ENCODE data around the gene BLCAP.

BLCAP gene

GRCh38 chr20:37516811-37517750 lies 10.6 kb downstream of the BLCAP start:
- no peak for DNase-seq (ENCODE audit: low read depth in 2 of 3, low spot score in 1 of 3)

DNA sequence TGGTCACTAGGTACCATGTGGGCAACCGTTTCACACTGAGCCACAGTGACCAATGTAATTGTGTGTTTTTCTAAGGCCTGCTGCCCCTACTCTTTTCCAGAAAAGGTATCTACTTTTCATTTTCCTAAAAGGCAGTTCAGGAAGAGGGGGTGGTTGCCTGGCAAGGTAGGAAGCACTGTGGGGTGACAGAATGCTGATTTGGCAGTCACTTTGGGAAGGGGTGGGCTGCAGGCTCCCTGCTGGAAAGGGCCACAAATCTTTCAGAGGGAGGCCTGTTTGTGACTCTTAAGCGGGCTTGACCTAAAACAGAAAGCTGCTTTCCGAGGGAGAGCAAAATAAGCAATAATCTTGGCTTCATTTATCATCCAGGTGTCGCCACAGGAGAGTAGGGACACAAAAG lies 11.8 kb downstream of the BLCAP start:
- DNase-seq (ENCODE audit: low read depth in 2 of 3, low spot score in 1 of 3) = no peak

DNA sequence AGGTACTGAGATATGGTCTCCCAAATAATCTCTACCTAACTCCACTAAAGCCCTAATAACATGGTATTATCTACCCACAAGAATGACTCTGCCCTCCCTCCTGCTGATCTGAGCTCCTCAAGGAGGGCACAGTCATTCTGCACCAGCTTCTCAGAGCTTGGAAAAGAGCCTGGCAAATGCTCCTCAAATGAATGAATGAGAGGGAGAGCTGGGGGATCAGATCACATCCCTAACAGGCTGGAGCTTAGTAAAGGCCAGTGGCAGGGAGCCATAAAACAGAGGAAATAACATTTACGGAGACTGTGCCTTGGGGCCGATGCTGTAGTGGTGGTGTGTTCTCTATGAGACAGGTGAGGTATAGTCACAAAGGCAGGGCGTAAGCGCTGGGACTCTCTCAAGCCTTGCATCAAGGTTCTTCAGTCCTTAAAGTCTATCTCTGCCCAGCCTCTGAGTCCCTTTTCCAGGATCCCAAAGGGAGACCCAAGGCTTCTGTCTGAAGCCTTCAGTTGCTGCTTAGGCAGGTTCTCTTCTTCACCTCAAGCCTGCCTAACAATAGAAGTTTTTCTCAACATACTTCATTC lies 13.8 kb downstream of the BLCAP start:
- DNase-seq (ENCODE audit: low read depth in 2 of 3, low spot score in 1 of 3) = no peak

GRCh38 chr20:37511610-37512275 lies 15.9 kb downstream of the BLCAP start:
- no peak for DNase-seq (ENCODE audit: low read depth in 2 of 3, low spot score in 1 of 3)

GRCh38 chr20:37510226-37510625 lies 17.4 kb downstream of the BLCAP start:
- DNase-seq (ENCODE audit: low read depth in 2 of 3, low spot score in 1 of 3) = no peak

DNA sequence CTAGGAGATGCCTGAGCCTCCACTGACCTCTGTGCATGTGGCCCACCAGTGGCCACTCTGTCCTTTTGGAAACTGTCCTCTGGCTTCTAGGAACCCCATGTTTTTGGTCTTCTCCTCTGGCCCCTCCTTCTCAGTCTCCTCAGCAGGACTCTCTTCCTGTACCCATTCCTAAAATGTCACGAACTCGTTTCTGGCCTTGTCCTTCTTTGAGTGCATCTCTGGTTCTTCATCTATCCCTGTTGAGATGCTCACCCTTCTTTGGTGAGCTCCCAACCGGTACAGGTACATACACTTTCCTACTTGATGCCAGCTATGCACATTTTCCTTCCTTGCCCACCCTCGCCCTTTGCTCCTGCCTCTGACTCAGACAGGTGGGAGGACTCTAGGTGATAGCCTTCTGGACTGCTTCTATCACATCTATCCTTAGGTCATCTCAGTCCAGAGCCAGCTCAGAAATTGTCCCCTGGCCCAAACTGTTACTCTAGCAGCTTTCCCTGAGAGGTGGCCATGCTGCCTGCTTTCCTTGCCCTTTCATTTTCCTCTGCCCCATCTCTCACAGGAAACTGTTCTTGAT lies 21.4 kb downstream of the BLCAP start:
- no peak for DNase-seq (ENCODE audit: low read depth in 2 of 3, low spot score in 1 of 3)

DNA sequence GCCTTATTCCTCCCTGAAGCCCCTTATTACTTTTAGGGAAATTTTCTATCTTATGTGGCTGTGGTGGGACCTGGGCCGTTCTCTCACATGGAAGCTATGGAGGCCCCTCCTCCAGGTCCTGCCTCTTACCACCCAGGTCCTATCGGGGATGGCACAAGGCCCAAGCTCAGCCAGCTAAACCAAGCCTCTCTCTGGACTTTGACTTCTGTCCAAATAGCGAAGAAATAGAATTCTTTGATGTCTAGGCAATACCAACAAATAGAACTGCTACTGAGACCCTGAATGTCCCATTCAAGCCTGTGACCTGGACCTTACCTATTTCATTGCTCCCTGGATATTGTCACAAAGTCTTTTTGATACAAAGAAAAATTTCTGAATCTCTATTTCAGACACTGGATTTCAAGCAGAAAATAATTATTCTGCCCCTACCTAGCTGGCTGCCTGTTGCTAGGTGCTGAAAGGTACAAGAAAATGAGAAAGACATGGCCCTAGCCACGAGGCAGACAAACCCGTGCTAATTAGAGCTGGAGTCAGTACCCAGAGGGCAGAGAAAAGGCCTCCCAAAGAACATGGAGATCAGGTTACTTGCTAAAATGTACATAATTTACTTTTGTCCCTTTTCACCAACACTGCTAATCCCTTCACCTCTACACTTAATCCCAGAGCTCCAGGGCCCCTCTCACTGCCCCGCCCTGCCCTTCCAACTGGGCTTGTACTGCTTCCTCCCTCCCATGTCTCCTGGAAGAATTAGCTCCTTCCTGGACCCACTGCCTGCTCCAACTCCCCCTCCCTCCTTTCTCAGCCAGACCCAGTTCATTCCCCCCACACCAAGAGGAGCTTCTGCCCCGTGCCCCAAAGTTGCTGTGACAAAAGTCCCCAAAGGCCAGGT lies 22.2 kb downstream of the BLCAP start:
- DNase-seq (ENCODE audit: low read depth in 2 of 3, low spot score in 1 of 3) = no peak

GRCh38 chr20:37504404-37505096 lies 23.1 kb downstream of the BLCAP start:
- DNase-seq (ENCODE audit: low read depth in 2 of 3, low spot score in 1 of 3) = no peak

GRCh38 chr20:37503256-37503927 lies 24.3 kb downstream of the BLCAP start:
- no peak for DNase-seq (ENCODE audit: low read depth in 2 of 3, low spot score in 1 of 3)

- DNase-seq (ENCODE audit: low read depth in 2 of 3, low spot score in 1 of 3) = no peak
Observed at GRCh38 chr20:37502654-37503053, 25.0 kb downstream of the BLCAP start.

- no peak for DNase-seq (ENCODE audit: low read depth in 2 of 3, low spot score in 1 of 3)
Observed at GRCh38 chr20:37501940-37502339, 25.7 kb downstream of the BLCAP start.

DNA sequence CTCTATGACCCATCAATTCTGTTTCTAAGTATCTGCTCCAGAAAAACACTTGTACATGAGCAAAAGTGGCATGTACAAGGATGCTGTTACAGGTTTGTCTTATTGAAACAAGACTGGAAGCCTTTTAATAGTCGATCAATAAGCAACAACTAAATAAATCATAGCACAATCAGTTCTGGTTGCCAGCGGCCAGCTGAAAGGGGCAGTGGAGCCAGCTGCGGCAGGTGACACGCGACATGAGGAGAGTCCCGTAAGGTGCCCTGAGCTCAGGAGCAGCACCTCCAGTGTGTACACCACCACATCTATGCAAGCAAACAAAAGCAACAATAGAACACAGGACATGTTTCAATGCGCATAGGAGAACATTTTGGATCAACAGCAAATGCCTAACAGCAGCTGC lies 27.4 kb downstream of the BLCAP start:
- no peak for DNase-seq (ENCODE audit: low read depth in 2 of 3, low spot score in 1 of 3)

DNA sequence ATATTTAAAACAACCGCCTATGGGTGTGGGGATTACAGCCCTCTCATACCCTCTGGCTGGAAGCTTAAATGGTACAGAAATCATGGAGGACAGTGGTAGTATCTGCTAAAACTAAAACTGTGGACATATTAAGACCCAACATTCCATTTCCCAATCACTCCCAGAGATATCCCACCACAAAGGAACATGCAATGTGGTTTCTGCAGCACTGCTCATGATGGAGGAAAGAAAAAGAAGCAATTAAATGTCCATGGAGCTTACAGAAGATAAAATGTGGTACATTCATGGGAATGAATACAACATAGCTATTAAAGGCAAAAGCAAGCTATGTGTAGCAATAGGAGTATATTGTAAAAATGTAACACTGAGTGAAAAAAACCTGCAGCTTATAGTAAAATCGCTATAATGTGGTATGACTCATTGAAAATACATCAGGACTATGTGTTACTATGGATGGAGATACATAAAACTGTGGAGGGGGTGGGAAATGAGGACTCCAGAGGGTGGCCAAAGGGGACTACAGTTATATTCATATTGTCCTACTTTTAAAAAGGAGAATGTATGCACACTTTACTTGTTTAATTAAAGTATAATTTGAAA lies 29.5 kb downstream of the BLCAP start:
- DNase-seq (ENCODE audit: low read depth in 2 of 3, low spot score in 1 of 3) = no peak

GRCh38 chr20:37494796-37495195 lies 32.9 kb downstream of the BLCAP start:
- no peak for DNase-seq (ENCODE audit: low read depth in 2 of 3, low spot score in 1 of 3)

- DNase-seq (ENCODE audit: low read depth in 2 of 3, low spot score in 1 of 3) = no peak
Observed at GRCh38 chr20:37494301-37494700, 33.4 kb downstream of the BLCAP start.

DNA sequence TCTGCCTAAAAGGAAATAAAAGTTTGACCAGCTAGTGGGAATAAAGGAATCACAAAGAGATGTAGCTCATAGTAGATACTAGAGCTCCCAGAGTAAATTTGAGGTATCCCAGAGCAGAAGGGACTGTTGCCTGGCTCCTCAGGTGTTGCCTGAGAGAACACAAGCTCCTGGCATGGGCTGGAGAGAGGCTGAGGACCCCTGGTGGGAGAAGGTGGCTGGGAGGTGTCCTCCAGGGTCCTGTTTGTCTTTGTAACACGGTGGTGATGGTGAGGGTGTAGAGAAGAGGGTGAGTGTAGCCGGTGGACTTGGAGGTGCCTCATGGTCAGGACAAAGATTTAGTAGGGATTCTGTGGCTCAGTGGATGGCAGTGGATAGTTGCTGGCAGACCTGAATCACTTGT lies 34.7 kb downstream of the BLCAP start:
- no peak for DNase-seq (ENCODE audit: low read depth in 2 of 3, low spot score in 1 of 3)

- no peak for DNase-seq (ENCODE audit: low read depth in 2 of 3, low spot score in 1 of 3)
Observed at GRCh38 chr20:37492096-37492625, 35.5 kb downstream of the BLCAP start.

- DNase-seq (ENCODE audit: low read depth in 2 of 3, low spot score in 1 of 3) = no peak
Observed at GRCh38 chr20:37490663-37491350, 36.9 kb downstream of the BLCAP start.
